H9 (cell line): ENCODE measurements around the gene CYB5RL. TPM values are rescaled to one million over a fixed set of nuclear protein-coding genes. Genes with fewer than 3 reads are reported as not detected.

Source experiments
- DNase-seq: peaks from one replicate; pipeline ENCODE4 v3.0.0-alpha.2; 2017
- H2AFZ ChIP-seq: one replicate; pipeline ENCODE4 v1.6.1; 2013; ENCODE audit warnings: mild to moderate bottlenecking, low read length, control low read depth, moderate library complexity
- H2AK5ac ChIP-seq: 2 replicates; pipeline ENCODE4 v1.6.1; 2013; ENCODE audit warnings: low read length, control low read depth, mixed read lengths; ENCODE audit not compliant: insufficient read length
- H2BK120ac ChIP-seq: one replicate; pipeline ENCODE4 v1.6.1; 2013; ENCODE audit warnings: low read depth, mild to moderate bottlenecking, low read length, control low read depth, inconsistent platforms; ENCODE audit not compliant: poor library complexity, severe bottlenecking
- H2BK12ac ChIP-seq: 2 replicates; pipeline ENCODE4 v1.6.1; 2013; ENCODE audit warnings: low read length, control low read depth, mixed read lengths, low read depth; ENCODE audit not compliant: insufficient read length
- H2BK15ac ChIP-seq: 2 replicates; pipeline ENCODE4 v1.6.1; 2013; ENCODE audit warnings: low read depth, low read length, control low read depth
- H2BK20ac ChIP-seq: one replicate; pipeline ENCODE4 v1.6.1; 2013; ENCODE audit warnings: low read depth, mild to moderate bottlenecking, low read length, control low read depth, inconsistent platforms; ENCODE audit not compliant: poor library complexity, severe bottlenecking
- H2BK5ac ChIP-seq: 2 replicates; pipeline ENCODE4 v1.6.1; 2013; ENCODE audit warnings: low read length, control low read depth, mixed read lengths; ENCODE audit not compliant: insufficient read length
- H3K14ac ChIP-seq: 2 replicates; pipeline ENCODE4 v1.6.1; 2013; ENCODE audit warnings: low read length, control low read depth; ENCODE audit not compliant: insufficient read depth
- H3K18ac ChIP-seq: 2 replicates; pipeline ENCODE4 v1.6.1; 2013; ENCODE audit warnings: low read depth, mild to moderate bottlenecking, mixed read lengths, low read length, control low read depth; ENCODE audit not compliant: insufficient read length
- H3K23ac ChIP-seq: 2 replicates; pipeline ENCODE4 v1.6.1; 2013; ENCODE audit warnings: low read length, control low read depth, mixed read lengths, low read depth; ENCODE audit not compliant: insufficient read length
- H3K23me2 ChIP-seq: 2 replicates; pipeline ENCODE4 v1.6.1; 2013; ENCODE audit warnings: low read depth, mild to moderate bottlenecking, mixed read lengths, low read length, control low read depth; ENCODE audit not compliant: insufficient read length, poor library complexity, severe bottlenecking
- H3K27ac ChIP-seq: 2 replicates; pipeline ENCODE4 v1.5.1; 2013; ENCODE audit warnings: low read length, control low read depth, mixed read lengths, low read depth; ENCODE audit not compliant: insufficient read length
- H3K27me3 ChIP-seq: 2 replicates; pipeline ENCODE4 v1.6.1; 2013; ENCODE audit warnings: low read length, control low read depth, inconsistent platforms; ENCODE audit not compliant: insufficient read depth
- H3K4ac ChIP-seq: 2 replicates; pipeline ENCODE4 v1.6.1; 2013; ENCODE audit warnings: low read depth, mild to moderate bottlenecking, control low read depth, inconsistent platforms, low read length, moderate library complexity
- H3K4me1 ChIP-seq: 2 replicates; pipeline ENCODE4 v1.6.1; 2013; ENCODE audit warnings: low read length, control low read depth, inconsistent platforms; ENCODE audit not compliant: insufficient read depth
- H3K4me2 ChIP-seq: 2 replicates; pipeline ENCODE4 v1.6.1; 2013; ENCODE audit warnings: low read length, control low read depth, mixed read lengths; ENCODE audit not compliant: insufficient read length, insufficient read depth
- H3K56ac ChIP-seq: 2 replicates; pipeline ENCODE4 v1.6.1; 2013; ENCODE audit warnings: low read depth, mild to moderate bottlenecking, mixed read lengths, low read length, control low read depth; ENCODE audit not compliant: insufficient read length
- H3K79me1 ChIP-seq: 2 replicates; pipeline ENCODE4 v1.6.1; 2013; ENCODE audit warnings: low read depth, mild to moderate bottlenecking, moderate library complexity, low read length, control low read depth, inconsistent platforms; ENCODE audit not compliant: insufficient read depth, poor library complexity, severe bottlenecking
- H3K79me2 ChIP-seq: 2 replicates; pipeline ENCODE4 v1.6.1; 2013; ENCODE audit warnings: low read length, control low read depth, inconsistent platforms; ENCODE audit not compliant: insufficient read depth
- H3K9ac ChIP-seq: 2 replicates; pipeline ENCODE4 v1.6.1; 2013; ENCODE audit warnings: low read length, control low read depth, mixed read lengths; ENCODE audit not compliant: insufficient read length; ENCODE audit errors: extremely low read depth
- H3K9me3 ChIP-seq: one replicate; pipeline ENCODE4 v1.6.1; 2013; ENCODE audit warnings: low read depth, low read length, inconsistent platforms; ENCODE audit not compliant: control insufficient read depth
- H3T11ph ChIP-seq: one replicate; pipeline ENCODE4 v1.6.1; 2013; ENCODE audit warnings: mild to moderate bottlenecking, low read length, control low read depth, inconsistent platforms
- H4K20me1 ChIP-seq: one replicate; pipeline ENCODE4 v1.6.1; 2013; ENCODE audit not compliant: control insufficient read depth, insufficient read length, insufficient read depth
- H4K5ac ChIP-seq: 2 replicates; pipeline ENCODE4 v1.6.1; 2013; ENCODE audit warnings: low read depth, mild to moderate bottlenecking, mixed read lengths, low read length, control low read depth; ENCODE audit not compliant: insufficient read length
- H4K8ac ChIP-seq: replicated peaks from 2 replicates; pipeline ENCODE4 v1.6.1; 2013; ENCODE audit warnings: low read length, control low read depth, mixed read lengths, low read depth; ENCODE audit not compliant: insufficient read length
- H4K91ac ChIP-seq: 2 replicates; pipeline ENCODE4 v1.6.1; 2013; ENCODE audit warnings: low read depth, mild to moderate bottlenecking, moderate library complexity, mixed read lengths, low read length, control low read depth; ENCODE audit not compliant: insufficient read length
- H3K27ac Mint-ChIP-seq, 3 experiments: 2 replicates in 2 of 3; 3 replicates in 1 of 3; pipeline ENCODE4 v1.8.0; 2020 to 2021; ENCODE audit warnings: mixed read lengths in 3 of 3, mild to moderate bottlenecking in 1 of 3, moderate library complexity in 1 of 3
- H3K27me3 Mint-ChIP-seq: 2 replicates; pipeline ENCODE4 v1.8.0; 2021; ENCODE audit warnings: low read depth, mild to moderate bottlenecking, moderate library complexity, mixed read lengths
- H3K36me3 Mint-ChIP-seq, 3 experiments: 2 replicates in 2 of 3; 3 replicates in 1 of 3; pipeline ENCODE4 v1.8.0; 2020 to 2021; ENCODE audit warnings: low read depth in 3 of 3, mixed read lengths in 3 of 3; ENCODE audit not compliant: insufficient read depth in 1 of 3
- H3K4me1 Mint-ChIP-seq, 2 experiments: 2 replicates each; pipeline ENCODE4 v1.8.0; 2020; ENCODE audit warnings: mixed read lengths in 2 of 2
- H3K4me3 Mint-ChIP-seq, 2 experiments: 2 replicates in 1 of 2; 3 replicates in 1 of 2; pipeline ENCODE4 v1.8.0; 2020 to 2021; ENCODE audit warnings: mild to moderate bottlenecking in 2 of 2, mixed read lengths in 2 of 2, moderate library complexity in 1 of 2
- H3K9me3 Mint-ChIP-seq, 2 experiments: 2 replicates in 1 of 2; 3 replicates in 1 of 2; pipeline ENCODE4 v1.8.0; 2020; ENCODE audit warnings: mild to moderate bottlenecking in 2 of 2, mixed read lengths in 2 of 2, moderate library complexity in 1 of 2
- CTCF ChIP-seq: fragments of 200-600 bp; sonication (generic); conservative IDR thresholded peaks from 3 replicates; pipeline ENCODE4 v1.8.0; 2021; ENCODE audit warnings: antibody characterized with exemption, mild to moderate bottlenecking
- WGBS: extraction: QIAGEN DNeasy Blood & Tissue Kit; methylation state at CpG from one replicate; pipeline ENCODE4 v1.1.7; 2013; ENCODE audit warnings: missing lambda C conversion rate, low lambda C conversion rate, mixed read lengths; ENCODE audit not compliant: insufficient read length; ENCODE audit errors: extremely low coverage; 5-methylcytosine and 5-hydroxymethylcytosine counted together
- total RNA-seq: library from RNA; stranded (reverse); gene quantifications from 2 replicates; pipeline ENCODE4 v1.2.1, GENCODE V29; 2021

CYB5RL gene
- total RNA-seq, 1 experiment from 2014 or later, result 12.6 TPM

GRCh38 chr1:54237586-54237985 lies 37.8 kb upstream of the CYB5RL start:
- no peaks in the 10 kb centered on the region for H3K79me2 ChIP-seq
- Mint-ChIP-seq H3K36me3 (peaks cover 36 to 71% (median 54%) of the 10 kb centered on the region in 3 experiments), H3K27ac (peak overlapping the region in 1 of 3 experiments; percentile 37; a peak in 1 of 7 replicates), H3K9me3 (peaks cover 5 to 6% of the 10 kb centered on the region in 2 experiments; a peak in 4 of 5 replicates), H3K27me3 (no peaks in the 10 kb centered on the region; the same call in 1 of the 2 replicates), H3K4me1 (no peaks in the 10 kb centered on the region), H3K4me3 (no peak overlapping the region)
- no peak overlapping the region for H3K18ac ChIP-seq
- H4K5ac ChIP-seq, result no peak overlapping the region
- no peak for TF ChIP-seq CTCF
- no peaks in the 10 kb centered on the region for H3K79me1 ChIP-seq
- no peaks in the 10 kb centered on the region for H3K4me1 ChIP-seq
- no peak overlapping the region for H2BK20ac ChIP-seq
- H4K20me1 ChIP-seq, result no peaks in the 10 kb centered on the region
- H2BK15ac ChIP-seq, result no peak overlapping the region
- H3K9me3 ChIP-seq, result no peaks in the 10 kb centered on the region
- no peaks in the 10 kb centered on the region for H3K23me2 ChIP-seq
- no peak for DNase-seq
- no peak overlapping the region for H2BK12ac ChIP-seq
- no peaks in the 10 kb centered on the region for H3K27me3 ChIP-seq
- H3K4me2 ChIP-seq, result no peak overlapping the region
- H3K9ac ChIP-seq, result no peak overlapping the region
- H3K27ac ChIP-seq, result no peak overlapping the region
- no peak overlapping the region for H3K56ac ChIP-seq
- H3K23ac ChIP-seq, result no peak overlapping the region
- no peak overlapping the region for H2BK5ac ChIP-seq
- no peak overlapping the region for H4K91ac ChIP-seq
- no CpG with 5 or more reads among the region's 10 CpGs for WGBS
- H2AFZ ChIP-seq, result no peak overlapping the region
- no peak overlapping the region for H3T11ph ChIP-seq
- H2BK120ac ChIP-seq, result no peak overlapping the region
- no peak overlapping the region for H3K4ac ChIP-seq
- no peak overlapping the region for H2AK5ac ChIP-seq
- H4K8ac ChIP-seq, result no peak overlapping the region
- H3K14ac ChIP-seq, result no peak overlapping the region
